Mesothelial cell of epicardium (in vitro differentiated cells): ENCODE data around the gene ACTRT2. TPM values are rescaled to one million over a fixed set of nuclear protein-coding genes. Genes with fewer than 3 reads are reported as not detected.

ENCODE experiments used
- DNase-seq, 2 experiments: peaks; one replicate each; pipeline ENCODE4 v3.0.0; 2021; ENCODE audit warnings: low spot score in 2 of 2; ENCODE audit not compliant: unreplicated experiment in 2 of 2
- H3K27ac Mint-ChIP-seq: 2 replicates; pipeline ENCODE4 v1.8.0; 2021; ENCODE audit warnings: mixed read lengths
- H3K27me3 Mint-ChIP-seq: 2 replicates; pipeline ENCODE4 v1.8.0; 2021; ENCODE audit warnings: low read depth, mixed read lengths
- H3K36me3 Mint-ChIP-seq: 2 replicates; pipeline ENCODE4 v1.8.0; 2021; ENCODE audit warnings: mixed read lengths
- H3K4me1 Mint-ChIP-seq: 2 replicates; pipeline ENCODE4 v1.8.0; 2021; ENCODE audit warnings: mixed read lengths
- H3K4me3 Mint-ChIP-seq: 2 replicates; pipeline ENCODE4 v1.8.0; 2021; ENCODE audit warnings: mild to moderate bottlenecking, moderate library complexity, mixed read lengths
- H3K9me3 Mint-ChIP-seq: 2 replicates; pipeline ENCODE4 v1.8.0; 2021; ENCODE audit warnings: mixed read lengths
- total RNA-seq: library from RNA; stranded (reverse); gene quantifications from 3 replicates; pipeline ENCODE4 v1.2.1, GENCODE V29; 2021
- TF ChIP-seq, protein P1 (sequence below): fragments of 200-600 bp; sonication (generic); IDR thresholded peaks from one replicate; pipeline ENCODE4 v1.5.0; 2021; ENCODE audit warnings: antibody characterized with exemption; ENCODE audit not compliant: unreplicated experiment

ACTRT2 gene
- total RNA-seq, 1 donor from 2014 or later: not detected

DNA sequence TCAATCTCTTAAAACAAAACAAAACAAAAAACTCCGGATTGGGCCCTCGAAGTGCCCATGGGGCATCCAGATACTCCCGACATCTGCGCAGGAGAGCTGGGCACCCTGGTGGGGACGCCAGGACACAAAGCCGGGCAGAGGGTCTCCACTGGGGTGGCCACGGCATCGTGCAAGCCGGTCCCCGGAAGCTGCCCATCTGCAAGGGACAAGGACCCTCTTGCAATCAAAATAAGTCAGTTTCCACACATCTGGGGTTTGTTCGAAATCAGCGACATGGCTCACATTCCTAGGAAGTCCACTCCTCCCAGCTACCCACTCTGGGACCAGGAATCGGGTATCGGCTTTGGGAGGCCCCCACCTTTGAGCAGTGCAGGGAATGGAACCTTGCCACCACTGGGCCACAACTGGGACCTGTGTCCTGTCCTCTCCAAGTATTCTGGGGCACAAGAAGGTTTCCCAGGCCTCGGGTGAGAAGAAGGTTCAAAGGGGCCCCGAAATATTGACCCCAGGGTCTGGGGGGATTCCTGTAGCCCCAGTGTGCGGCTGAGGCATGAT lies 43.1 kb downstream of the ACTRT2 start:
- Mint-ChIP-seq H3K4me1 (peaks cover 4% of the 10 kb centered on the region), H3K27me3 (peaks cover 91% of the 10 kb centered on the region), H3K27ac (no peak overlapping the region), H3K36me3 (no peaks in the 10 kb centered on the region), H3K4me3 (no peak overlapping the region), H3K9me3 (no peaks in the 10 kb centered on the region)
- TF ChIP-seq, protein P1, sequence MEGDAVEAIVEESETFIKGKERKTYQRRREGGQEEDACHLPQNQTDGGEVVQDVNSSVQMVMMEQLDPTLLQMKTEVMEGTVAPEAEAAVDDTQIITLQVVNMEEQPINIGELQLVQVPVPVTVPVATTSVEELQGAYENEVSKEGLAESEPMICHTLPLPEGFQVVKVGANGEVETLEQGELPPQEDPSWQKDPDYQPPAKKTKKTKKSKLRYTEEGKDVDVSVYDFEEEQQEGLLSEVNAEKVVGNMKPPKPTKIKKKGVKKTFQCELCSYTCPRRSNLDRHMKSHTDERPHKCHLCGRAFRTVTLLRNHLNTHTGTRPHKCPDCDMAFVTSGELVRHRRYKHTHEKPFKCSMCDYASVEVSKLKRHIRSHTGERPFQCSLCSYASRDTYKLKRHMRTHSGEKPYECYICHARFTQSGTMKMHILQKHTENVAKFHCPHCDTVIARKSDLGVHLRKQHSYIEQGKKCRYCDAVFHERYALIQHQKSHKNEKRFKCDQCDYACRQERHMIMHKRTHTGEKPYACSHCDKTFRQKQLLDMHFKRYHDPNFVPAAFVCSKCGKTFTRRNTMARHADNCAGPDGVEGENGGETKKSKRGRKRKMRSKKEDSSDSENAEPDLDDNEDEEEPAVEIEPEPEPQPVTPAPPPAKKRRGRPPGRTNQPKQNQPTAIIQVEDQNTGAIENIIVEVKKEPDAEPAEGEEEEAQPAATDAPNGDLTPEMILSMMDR: no peak
- peak in 1 of 2 experiments; percentile 35 for DNase-seq

DNA sequence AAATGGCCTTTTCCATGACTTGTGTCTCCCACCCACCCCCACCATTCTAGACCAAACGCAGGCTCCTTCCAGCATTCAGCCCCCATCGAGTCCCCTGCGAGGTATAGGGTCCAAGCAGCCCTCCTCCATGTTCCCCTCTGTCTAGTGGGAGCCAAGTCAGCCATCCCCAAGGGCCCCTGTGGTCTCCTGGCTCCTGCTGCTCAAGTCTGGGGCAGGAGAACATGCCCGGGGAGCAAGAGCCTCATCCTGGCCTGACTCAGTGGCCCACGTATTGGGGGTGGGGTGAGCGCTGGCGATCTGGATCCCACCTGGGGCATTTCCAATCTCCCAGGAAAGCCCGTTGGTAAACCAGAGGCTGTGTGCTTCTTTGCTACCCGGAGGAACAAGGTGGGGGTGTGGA lies 43.6 kb downstream of the ACTRT2 start:
- TF ChIP-seq, protein P1: no peak
- H3K9me3 Mint-ChIP-seq: no peaks in the 10 kb centered on the region
- DNase-seq: peak in 1 of 2 experiments; percentile 33
- H3K27me3 Mint-ChIP-seq: peaks cover 88% of the 10 kb centered on the region
- H3K27ac Mint-ChIP-seq: no peak overlapping the region
- H3K36me3 Mint-ChIP-seq: no peaks in the 10 kb centered on the region
- H3K4me1 Mint-ChIP-seq: peaks cover 6% of the 10 kb centered on the region
- no peak overlapping the region for H3K4me3 Mint-ChIP-seq

DNA sequence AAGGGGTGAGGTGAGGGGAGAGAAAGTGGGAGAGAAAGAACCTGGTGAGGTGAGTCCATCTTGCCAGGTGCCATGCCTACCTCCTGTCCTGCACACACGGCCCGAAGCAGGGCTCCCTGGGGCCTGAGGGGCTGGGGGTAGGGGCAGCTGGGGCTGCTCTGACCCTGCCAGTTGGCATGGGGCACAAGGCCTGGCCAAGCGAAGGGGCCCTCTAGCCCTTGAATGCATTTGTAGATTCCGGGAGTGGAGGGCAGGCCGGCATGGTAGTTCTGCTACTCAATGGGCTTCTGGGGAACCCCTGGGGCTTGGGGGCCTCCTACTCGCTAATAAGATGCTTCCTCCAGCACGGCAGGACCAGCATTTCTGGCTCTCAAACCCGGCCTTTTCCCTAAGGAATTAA lies 44.1 kb downstream of the ACTRT2 start:
- DNase-seq: peak in 1 of 2 experiments; percentile 31
- H3K36me3 Mint-ChIP-seq: no peaks in the 10 kb centered on the region
- H3K4me3 Mint-ChIP-seq: no peak overlapping the region
- H3K4me1 Mint-ChIP-seq: peaks cover 6% of the 10 kb centered on the region
- TF ChIP-seq, protein P1: no peak
- no peak overlapping the region for H3K27ac Mint-ChIP-seq
- H3K9me3 Mint-ChIP-seq: no peaks in the 10 kb centered on the region
- H3K27me3 Mint-ChIP-seq: peaks cover 83% of the 10 kb centered on the region

DNA sequence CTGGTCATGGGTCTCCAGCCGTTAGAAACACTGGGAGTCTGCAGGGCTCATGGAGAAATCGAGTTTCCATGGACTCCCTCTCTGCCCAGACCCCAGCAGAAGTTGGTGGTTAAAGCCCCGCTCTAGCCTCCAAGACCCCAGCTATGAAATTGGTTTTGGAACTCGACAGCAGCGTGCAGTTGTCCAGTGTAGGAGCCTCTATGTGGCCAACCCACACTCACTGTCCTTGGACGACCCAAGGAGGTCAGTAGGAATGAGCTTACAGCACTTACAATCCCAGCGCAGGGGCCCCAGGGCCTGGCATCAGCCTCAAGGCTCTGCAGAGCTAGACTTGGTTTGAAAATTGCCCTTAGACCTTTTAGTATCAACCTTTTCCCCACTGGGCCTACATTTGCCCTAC lies 44.5 kb downstream of the ACTRT2 start:
- Mint-ChIP-seq H3K4me3 (no peak overlapping the region), H3K36me3 (no peaks in the 10 kb centered on the region), H3K27me3 (peaks cover 80% of the 10 kb centered on the region)

DNA sequence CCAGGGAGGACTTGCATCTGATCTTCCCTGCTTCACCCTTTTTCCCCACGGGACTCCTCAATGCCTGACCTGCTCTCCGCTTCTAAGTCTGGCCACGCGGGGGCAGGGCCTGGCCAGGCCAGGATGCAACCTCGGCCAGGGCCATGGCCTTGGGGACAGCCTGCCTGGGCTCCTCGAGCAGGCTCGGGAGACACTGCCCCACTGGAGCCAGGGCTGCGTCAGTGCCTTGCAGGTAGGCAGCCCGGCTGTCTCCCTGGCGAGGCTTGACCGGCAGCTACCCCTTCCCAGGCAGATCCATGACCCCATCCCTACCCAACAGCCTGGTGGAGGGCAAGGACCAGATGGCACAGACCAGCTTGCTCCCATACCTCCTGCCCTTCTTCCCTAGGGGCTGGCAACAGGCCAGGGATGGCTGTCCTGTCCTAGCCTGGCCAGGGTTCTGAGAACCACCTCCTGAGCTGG lies 45.0 kb downstream of the ACTRT2 start:
- Mint-ChIP-seq H3K4me3 (no peak overlapping the region), H3K9me3 (no peaks in the 10 kb centered on the region), H3K27me3 (peaks cover 80% of the 10 kb centered on the region), H3K36me3 (no peaks in the 10 kb centered on the region), H3K27ac (no peak overlapping the region), H3K4me1 (peaks cover 6% of the 10 kb centered on the region)
- DNase-seq: peak in 1 of 2 experiments; percentile 37
- TF ChIP-seq, protein P1: no peak

More for the DNA sequence above, 44.5 kb downstream of the ACTRT2 start:
- H3K9me3 Mint-ChIP-seq: no peaks in the 10 kb centered on the region
- TF ChIP-seq, protein P1: no peak
- peaks cover 6% of the 10 kb centered on the region for H3K4me1 Mint-ChIP-seq
- no peak overlapping the region for H3K27ac Mint-ChIP-seq
- DNase-seq: peak in 1 of 2 experiments; percentile 31
